Hepatocyte (in vitro differentiated cells): ENCODE data around the gene CSNK1A1L. TPM values are rescaled to one million over a fixed set of nuclear protein-coding genes. Genes with fewer than 3 reads are reported as not detected.
A peak's percentile ranks its signal among the peaks of the same experiment; 100 is the strongest.
"Not testable (repeated sequence)": the region's sequence is repeated elsewhere in the genome, so short reads cannot be mapped to it uniquely, and the experiment has no call there.

Experiments used
- DNase-seq: peaks from one replicate; pipeline ENCODE4 v3.0.0-alpha.2; 2016; ENCODE audit warnings: low spot score
- H2AFZ ChIP-seq: fragments of 200-600 bp; sonication (generic); 2 replicates; pipeline ENCODE4 v1.6.0; 2016; ENCODE audit warnings: antibody characterized with exemption, mild to moderate bottlenecking
- H3K27ac ChIP-seq: fragments of 200-600 bp; sonication (generic); 2 replicates; pipeline ENCODE4 v1.5.1; 2016; ENCODE audit warnings: mild to moderate bottlenecking
- H3K27me3 ChIP-seq: fragments of 200-600 bp; sonication (generic); 2 replicates; pipeline ENCODE4 v1.6.1; 2016
- H3K36me3 ChIP-seq: fragments of 200-600 bp; sonication (generic); replicated peaks from 2 replicates; pipeline ENCODE4 v1.5.1; 2016; ENCODE audit warnings: low read depth; ENCODE audit not compliant: insufficient read depth
- H3K4me1 ChIP-seq: fragments of 200-600 bp; sonication (generic); 2 replicates; pipeline ENCODE4 v1.5.1; 2016; ENCODE audit warnings: mild to moderate bottlenecking, moderate library complexity; ENCODE audit not compliant: insufficient read depth
- H3K4me2 ChIP-seq: fragments of 200-600 bp; sonication (generic); 2 replicates; pipeline ENCODE4 v1.6.0; 2016
- H3K4me3 ChIP-seq: fragments of 200-600 bp; sonication (generic); 2 replicates; pipeline ENCODE4 v1.5.1; 2016; ENCODE audit warnings: mild to moderate bottlenecking
- H3K79me2 ChIP-seq: fragments of 200-600 bp; sonication (generic); 2 replicates; pipeline ENCODE4 v1.6.0; 2017; ENCODE audit warnings: mild to moderate bottlenecking
- H3K9me2 ChIP-seq: fragments of 200-600 bp; sonication (generic); replicated peaks from 2 replicates; pipeline ENCODE4 v1.6.0; 2017; ENCODE audit warnings: mild to moderate bottlenecking; ENCODE audit not compliant: insufficient read depth
- H3K9me3 ChIP-seq: fragments of 200-600 bp; sonication (generic); 2 replicates; pipeline ENCODE4 v1.5.1; 2016; ENCODE audit warnings: low read depth, mild to moderate bottlenecking
- H4K20me1 ChIP-seq: fragments of 200-600 bp; sonication (generic); 2 replicates; pipeline ENCODE4 v1.6.0; 2016; ENCODE audit warnings: mild to moderate bottlenecking; ENCODE audit not compliant: insufficient read depth, poor library complexity, severe bottlenecking
- EZH2 ChIP-seq: fragments of 200-600 bp; sonication (generic); IDR thresholded peaks from 2 replicates; pipeline ENCODE4 v1.6.1; 2016; ENCODE audit warnings: antibody characterized with exemption, mild to moderate bottlenecking, borderline replicate concordance
- EZH2phosphoT487 ChIP-seq: fragments of 200-600 bp; sonication (generic); IDR thresholded peaks from one replicate; pipeline ENCODE4 v1.6.1; 2018; ENCODE audit warnings: antibody characterized with exemption, mild to moderate bottlenecking, low read depth, moderate library complexity; ENCODE audit not compliant: unreplicated experiment, severe bottlenecking
- WGBS: methylation state at CpG from one replicate; pipeline ENCODE4 v1.1.6; 2016; ENCODE audit warnings: low lambda C conversion rate; ENCODE audit errors: missing lambda C conversion rate; 5-methylcytosine and 5-hydroxymethylcytosine counted together
- polyA plus RNA-seq: library from polyadenylated mRNA; unstranded; fragments of >200 nt; fragmentation: Nextera tagmentation; extraction: Ambion mirVana; gene quantifications from 2 replicates; pipeline ENCODE4 v1.2.1, GENCODE V29; 2016
- total RNA-seq: library from RNA; depleted of rRNA; stranded (reverse); fragments of >200 nt; gene quantifications from 2 replicates; pipeline ENCODE4 v1.2.3, GENCODE V29; 2014
- TF ChIP-seq, protein P1 (sequence below): fragments of 200-600 bp; sonication (generic); IDR thresholded peaks from 2 replicates; pipeline ENCODE4 v1.5.1; 2016; ENCODE audit warnings: antibody characterized with exemption, mild to moderate bottlenecking; ENCODE audit not compliant: poor library complexity

Gene CSNK1A1L
- total and polyA plus RNA-seq, 2 experiments from 2014 or later = not detected

DNA sequence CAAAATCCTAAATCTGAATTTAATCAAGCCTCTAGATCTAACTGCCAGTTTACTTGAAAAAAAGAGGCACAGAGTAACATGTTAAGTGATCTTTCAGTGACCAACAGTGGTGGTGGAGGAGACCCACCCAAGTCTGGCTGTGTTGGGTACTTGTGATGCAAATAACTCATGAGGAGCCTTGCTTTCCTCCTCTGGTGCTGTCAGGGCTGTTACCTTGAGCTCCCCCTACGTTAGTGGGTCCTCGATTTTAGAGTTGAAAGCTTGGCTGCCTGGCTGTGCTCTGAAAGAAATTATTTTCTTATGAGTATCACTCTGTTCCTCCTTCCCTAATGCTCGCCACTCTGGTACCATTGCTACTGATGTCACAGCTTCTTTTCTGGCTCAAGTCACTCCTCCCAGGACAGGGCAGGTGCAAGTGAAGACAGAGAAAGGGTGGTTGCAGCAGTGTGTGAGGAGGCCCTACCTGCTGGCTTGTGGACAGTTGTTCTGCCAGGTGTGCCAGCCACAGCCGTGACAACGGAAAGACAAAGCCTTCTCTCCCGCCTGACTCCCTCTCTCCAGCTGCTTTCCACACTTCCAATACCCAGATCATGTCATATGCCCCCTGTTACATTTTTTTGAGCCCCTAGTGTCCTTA lies 39.5 kb downstream of the CSNK1A1L start:
- 77% methylated on average over 6 of the region's 6 CpGs for WGBS

DNA sequence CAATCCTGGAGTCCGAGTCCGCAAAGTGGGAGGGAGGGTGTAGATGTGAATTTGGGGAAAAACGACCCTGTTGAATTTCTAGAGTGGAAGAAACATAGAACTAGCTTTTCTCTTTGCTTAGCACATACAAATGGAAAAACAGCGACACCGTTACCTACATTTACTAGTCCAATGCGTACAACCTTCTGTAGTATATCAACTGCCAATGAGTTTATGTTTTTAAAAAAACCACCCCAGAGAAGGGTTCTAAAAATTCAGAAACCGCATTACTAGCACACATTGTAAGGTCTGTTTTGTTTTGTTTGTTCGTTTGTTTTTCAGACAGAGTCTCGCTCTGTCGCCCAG lies 45.6 kb downstream of the CSNK1A1L start:
- Histone ChIP-seq H3K9me2 (no peaks in the 10 kb centered on the region), H3K36me3 (no peaks in the 10 kb centered on the region), H3K27me3 (peaks cover 3% of the 10 kb centered on the region), H3K27ac (no peak overlapping the region), H3K4me1 (peaks cover 9% of the 10 kb centered on the region), H4K20me1 (no peaks in the 10 kb centered on the region), H3K9me3 (no peaks in the 10 kb centered on the region), H2AFZ (peak overlapping the region; percentile 53), H3K4me3 (peak overlapping the region; percentile 17), H3K79me2 (peaks cover 43% of the 10 kb centered on the region), H3K4me2 (peak overlapping the region; percentile 73)
- WGBS = 30% methylated on average over 10 of the region's 10 CpGs
- no peak for DNase-seq
- no peak for TF ChIP-seq EZH2phosphoT487
- no peak for TF ChIP-seq EZH2
- TF ChIP-seq, protein P1, sequence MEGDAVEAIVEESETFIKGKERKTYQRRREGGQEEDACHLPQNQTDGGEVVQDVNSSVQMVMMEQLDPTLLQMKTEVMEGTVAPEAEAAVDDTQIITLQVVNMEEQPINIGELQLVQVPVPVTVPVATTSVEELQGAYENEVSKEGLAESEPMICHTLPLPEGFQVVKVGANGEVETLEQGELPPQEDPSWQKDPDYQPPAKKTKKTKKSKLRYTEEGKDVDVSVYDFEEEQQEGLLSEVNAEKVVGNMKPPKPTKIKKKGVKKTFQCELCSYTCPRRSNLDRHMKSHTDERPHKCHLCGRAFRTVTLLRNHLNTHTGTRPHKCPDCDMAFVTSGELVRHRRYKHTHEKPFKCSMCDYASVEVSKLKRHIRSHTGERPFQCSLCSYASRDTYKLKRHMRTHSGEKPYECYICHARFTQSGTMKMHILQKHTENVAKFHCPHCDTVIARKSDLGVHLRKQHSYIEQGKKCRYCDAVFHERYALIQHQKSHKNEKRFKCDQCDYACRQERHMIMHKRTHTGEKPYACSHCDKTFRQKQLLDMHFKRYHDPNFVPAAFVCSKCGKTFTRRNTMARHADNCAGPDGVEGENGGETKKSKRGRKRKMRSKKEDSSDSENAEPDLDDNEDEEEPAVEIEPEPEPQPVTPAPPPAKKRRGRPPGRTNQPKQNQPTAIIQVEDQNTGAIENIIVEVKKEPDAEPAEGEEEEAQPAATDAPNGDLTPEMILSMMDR = no peak

More for the DNA sequence above, 39.5 kb downstream of the CSNK1A1L start:
- TF ChIP-seq EZH2 = no peak
- TF ChIP-seq EZH2phosphoT487 = no peak
- TF ChIP-seq, protein P1 = no peak
- H3K79me2 ChIP-seq = no peaks in the 10 kb centered on the region
- peaks cover 3% of the 10 kb centered on the region for H3K27me3 ChIP-seq
- no peak for DNase-seq
- H4K20me1 ChIP-seq = no peaks in the 10 kb centered on the region
- H3K27ac ChIP-seq = no peak overlapping the region
- no peaks in the 10 kb centered on the region for H3K4me1 ChIP-seq
- H3K4me3 ChIP-seq = no peak overlapping the region
- H3K9me3 ChIP-seq = no peaks in the 10 kb centered on the region
- H3K4me2 ChIP-seq = no peak overlapping the region
- H3K9me2 ChIP-seq = no peaks in the 10 kb centered on the region
- no peaks in the 10 kb centered on the region for H3K36me3 ChIP-seq
- H2AFZ ChIP-seq = no peak overlapping the region

DNA sequence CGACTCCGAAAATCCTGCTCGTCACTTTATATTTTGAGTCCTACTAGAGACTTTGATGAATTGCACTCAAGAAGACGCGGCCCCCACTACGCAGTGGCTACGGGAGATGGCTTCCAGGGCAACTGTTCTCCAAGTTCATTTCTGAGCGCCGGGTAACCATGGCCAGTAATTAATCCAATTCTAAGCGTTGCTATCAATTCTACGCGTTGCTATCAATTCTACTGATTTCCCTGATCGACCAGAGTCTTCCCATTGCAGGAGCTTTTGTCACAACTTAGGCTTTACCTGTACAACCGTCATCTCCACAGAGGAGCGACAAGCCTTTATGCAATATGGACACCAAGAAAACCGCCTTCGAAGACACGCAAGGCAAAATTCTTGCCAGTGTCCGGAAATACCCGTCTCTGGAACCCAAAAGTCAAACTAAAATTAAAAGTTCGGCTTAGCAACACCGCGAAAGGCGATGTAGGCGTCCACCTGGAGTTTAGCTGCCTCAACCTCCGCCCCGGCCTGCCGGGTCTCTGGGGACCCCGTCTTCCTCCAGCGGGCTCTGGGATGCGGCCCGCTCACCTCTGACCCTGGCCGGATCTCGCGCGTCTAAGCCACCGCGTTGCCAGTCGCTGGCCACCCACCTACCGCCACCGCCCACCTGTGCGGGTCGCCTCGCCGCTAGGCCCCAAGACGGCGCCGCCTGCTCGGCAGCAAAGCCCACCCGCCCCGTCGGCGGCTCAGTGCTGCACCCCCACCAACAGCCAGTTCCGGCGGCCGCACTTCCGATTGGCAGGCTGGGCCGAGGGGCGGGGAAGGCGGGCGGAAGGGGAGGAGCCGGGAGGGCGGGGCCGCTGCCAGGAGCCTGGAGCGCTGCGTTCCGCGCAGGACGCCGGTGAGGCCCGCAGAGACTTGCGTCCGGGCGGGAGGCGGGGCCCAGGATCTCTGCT lies 46.3 kb downstream of the CSNK1A1L start, which contains the start of gene SUPT20H:
SUPT20H (minus strand) TSS at position 779 of the 938 bp plus-strand sequence. CDS start 8,198 bp downstream, outside the sequence.
- no peaks in the 10 kb centered on the region for H3K9me3 ChIP-seq
- H3K79me2 ChIP-seq = peaks cover 46% of the 10 kb centered on the region
- H3K4me3 ChIP-seq = peak within 1 kb of the TSS; percentile 83
- peaks cover 9% of the 10 kb centered on the region for H3K4me1 ChIP-seq
- peak; percentile 96 for DNase-seq
- H3K27ac ChIP-seq = peak within 1 kb of the TSS; percentile 96
- TF ChIP-seq, protein P1 = no peak
- TF ChIP-seq EZH2phosphoT487 (no peak), EZH2 (no peak)
- H3K4me2 ChIP-seq = peak within 1 kb of the TSS; percentile 79
- peak within 1 kb of the TSS; percentile 83 for H2AFZ ChIP-seq
- H3K9me2 ChIP-seq = no peaks in the 10 kb centered on the region
- peaks cover 3% of the 10 kb centered on the region for H3K27me3 ChIP-seq
- WGBS = under 1% methylated on average over 52 of the region's 75 CpGs
- H4K20me1 ChIP-seq = no peaks in the 10 kb centered on the region
- no peaks in the 10 kb centered on the region for H3K36me3 ChIP-seq

DNA sequence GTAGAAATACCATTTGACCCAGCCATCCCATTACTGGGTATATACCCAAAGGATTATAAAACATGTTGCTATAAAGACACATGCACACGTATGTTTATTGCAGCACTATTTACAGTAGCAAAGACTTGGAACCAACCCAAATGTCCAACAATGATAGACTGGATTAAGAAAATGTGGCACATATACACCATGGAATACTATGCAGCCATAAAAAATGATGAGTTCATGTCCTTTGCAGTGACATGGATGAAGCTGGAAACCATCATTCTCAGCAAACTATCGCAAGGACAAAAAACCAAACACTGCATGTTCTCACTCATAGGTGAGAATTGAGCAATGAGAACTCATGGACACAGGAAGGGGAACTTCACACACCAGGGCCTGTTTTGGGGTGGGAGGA lies 49.2 kb downstream of the CSNK1A1L start:
- not testable (repeated sequence) for H3K27ac ChIP-seq, DNase-seq, H3K4me3 ChIP-seq, H2AFZ ChIP-seq, H3K9me3 ChIP-seq, H3K4me2 ChIP-seq, H3K4me1 ChIP-seq, H3K9me2 ChIP-seq, H3K27me3 ChIP-seq, H3K36me3 ChIP-seq
- peaks cover 71% of the 10 kb centered on the region for H3K79me2 ChIP-seq
- peaks cover 17% of the 10 kb centered on the region for H4K20me1 ChIP-seq
- 100% methylated on average over 2 of the region's 2 CpGs for WGBS
